H9 (cell line): ENCODE results near the gene SPRR2B. TPM values are rescaled to one million over a fixed set of nuclear protein-coding genes. Genes with fewer than 3 reads are reported as not detected.

Experiments used
- DNase-seq: peaks from one replicate; pipeline ENCODE4 v3.0.0-alpha.2; 2017
- H2AFZ ChIP-seq: one replicate; pipeline ENCODE4 v1.6.1; 2013; ENCODE audit warnings: mild to moderate bottlenecking, low read length, control low read depth, moderate library complexity
- H2AK5ac ChIP-seq: 2 replicates; pipeline ENCODE4 v1.6.1; 2013; ENCODE audit warnings: low read length, control low read depth, mixed read lengths; ENCODE audit not compliant: insufficient read length
- H2BK120ac ChIP-seq: one replicate; pipeline ENCODE4 v1.6.1; 2013; ENCODE audit warnings: low read depth, mild to moderate bottlenecking, low read length, control low read depth, inconsistent platforms; ENCODE audit not compliant: poor library complexity, severe bottlenecking
- H2BK12ac ChIP-seq: 2 replicates; pipeline ENCODE4 v1.6.1; 2013; ENCODE audit warnings: low read length, control low read depth, mixed read lengths, low read depth; ENCODE audit not compliant: insufficient read length
- H2BK15ac ChIP-seq: 2 replicates; pipeline ENCODE4 v1.6.1; 2013; ENCODE audit warnings: low read depth, low read length, control low read depth
- H2BK20ac ChIP-seq: one replicate; pipeline ENCODE4 v1.6.1; 2013; ENCODE audit warnings: low read depth, mild to moderate bottlenecking, low read length, control low read depth, inconsistent platforms; ENCODE audit not compliant: poor library complexity, severe bottlenecking
- H2BK5ac ChIP-seq: 2 replicates; pipeline ENCODE4 v1.6.1; 2013; ENCODE audit warnings: low read length, control low read depth, mixed read lengths; ENCODE audit not compliant: insufficient read length
- H3K14ac ChIP-seq: 2 replicates; pipeline ENCODE4 v1.6.1; 2013; ENCODE audit warnings: low read length, control low read depth; ENCODE audit not compliant: insufficient read depth
- H3K18ac ChIP-seq: 2 replicates; pipeline ENCODE4 v1.6.1; 2013; ENCODE audit warnings: low read depth, mild to moderate bottlenecking, mixed read lengths, low read length, control low read depth; ENCODE audit not compliant: insufficient read length
- H3K23ac ChIP-seq: 2 replicates; pipeline ENCODE4 v1.6.1; 2013; ENCODE audit warnings: low read length, control low read depth, mixed read lengths, low read depth; ENCODE audit not compliant: insufficient read length
- H3K23me2 ChIP-seq: 2 replicates; pipeline ENCODE4 v1.6.1; 2013; ENCODE audit warnings: low read depth, mild to moderate bottlenecking, mixed read lengths, low read length, control low read depth; ENCODE audit not compliant: insufficient read length, poor library complexity, severe bottlenecking
- H3K27ac ChIP-seq: 2 replicates; pipeline ENCODE4 v1.5.1; 2013; ENCODE audit warnings: low read length, control low read depth, mixed read lengths, low read depth; ENCODE audit not compliant: insufficient read length
- H3K27me3 ChIP-seq: 2 replicates; pipeline ENCODE4 v1.6.1; 2013; ENCODE audit warnings: low read length, control low read depth, inconsistent platforms; ENCODE audit not compliant: insufficient read depth
- H3K4ac ChIP-seq: 2 replicates; pipeline ENCODE4 v1.6.1; 2013; ENCODE audit warnings: low read depth, mild to moderate bottlenecking, control low read depth, inconsistent platforms, low read length, moderate library complexity
- H3K4me1 ChIP-seq: 2 replicates; pipeline ENCODE4 v1.6.1; 2013; ENCODE audit warnings: low read length, control low read depth, inconsistent platforms; ENCODE audit not compliant: insufficient read depth
- H3K4me2 ChIP-seq: 2 replicates; pipeline ENCODE4 v1.6.1; 2013; ENCODE audit warnings: low read length, control low read depth, mixed read lengths; ENCODE audit not compliant: insufficient read length, insufficient read depth
- H3K56ac ChIP-seq: 2 replicates; pipeline ENCODE4 v1.6.1; 2013; ENCODE audit warnings: low read depth, mild to moderate bottlenecking, mixed read lengths, low read length, control low read depth; ENCODE audit not compliant: insufficient read length
- H3K79me1 ChIP-seq: 2 replicates; pipeline ENCODE4 v1.6.1; 2013; ENCODE audit warnings: low read depth, mild to moderate bottlenecking, moderate library complexity, low read length, control low read depth, inconsistent platforms; ENCODE audit not compliant: insufficient read depth, poor library complexity, severe bottlenecking
- H3K79me2 ChIP-seq: 2 replicates; pipeline ENCODE4 v1.6.1; 2013; ENCODE audit warnings: low read length, control low read depth, inconsistent platforms; ENCODE audit not compliant: insufficient read depth
- H3K9ac ChIP-seq: 2 replicates; pipeline ENCODE4 v1.6.1; 2013; ENCODE audit warnings: low read length, control low read depth, mixed read lengths; ENCODE audit not compliant: insufficient read length; ENCODE audit errors: extremely low read depth
- H3K9me3 ChIP-seq: one replicate; pipeline ENCODE4 v1.6.1; 2013; ENCODE audit warnings: low read depth, low read length, inconsistent platforms; ENCODE audit not compliant: control insufficient read depth
- H3T11ph ChIP-seq: one replicate; pipeline ENCODE4 v1.6.1; 2013; ENCODE audit warnings: mild to moderate bottlenecking, low read length, control low read depth, inconsistent platforms
- H4K20me1 ChIP-seq: one replicate; pipeline ENCODE4 v1.6.1; 2013; ENCODE audit not compliant: control insufficient read depth, insufficient read length, insufficient read depth
- H4K5ac ChIP-seq: 2 replicates; pipeline ENCODE4 v1.6.1; 2013; ENCODE audit warnings: low read depth, mild to moderate bottlenecking, mixed read lengths, low read length, control low read depth; ENCODE audit not compliant: insufficient read length
- H4K8ac ChIP-seq: replicated peaks from 2 replicates; pipeline ENCODE4 v1.6.1; 2013; ENCODE audit warnings: low read length, control low read depth, mixed read lengths, low read depth; ENCODE audit not compliant: insufficient read length
- H4K91ac ChIP-seq: 2 replicates; pipeline ENCODE4 v1.6.1; 2013; ENCODE audit warnings: low read depth, mild to moderate bottlenecking, moderate library complexity, mixed read lengths, low read length, control low read depth; ENCODE audit not compliant: insufficient read length
- H3K27ac Mint-ChIP-seq, 3 experiments: 2 replicates in 2 of 3; 3 replicates in 1 of 3; pipeline ENCODE4 v1.8.0; 2020 to 2021; ENCODE audit warnings: mixed read lengths in 3 of 3, mild to moderate bottlenecking in 1 of 3, moderate library complexity in 1 of 3
- H3K27me3 Mint-ChIP-seq: 2 replicates; pipeline ENCODE4 v1.8.0; 2021; ENCODE audit warnings: low read depth, mild to moderate bottlenecking, moderate library complexity, mixed read lengths
- H3K36me3 Mint-ChIP-seq, 3 experiments: 2 replicates in 2 of 3; 3 replicates in 1 of 3; pipeline ENCODE4 v1.8.0; 2020 to 2021; ENCODE audit warnings: low read depth in 3 of 3, mixed read lengths in 3 of 3; ENCODE audit not compliant: insufficient read depth in 1 of 3
- H3K4me1 Mint-ChIP-seq, 2 experiments: 2 replicates each; pipeline ENCODE4 v1.8.0; 2020; ENCODE audit warnings: mixed read lengths in 2 of 2
- H3K4me3 Mint-ChIP-seq, 2 experiments: 2 replicates in 1 of 2; 3 replicates in 1 of 2; pipeline ENCODE4 v1.8.0; 2020 to 2021; ENCODE audit warnings: mild to moderate bottlenecking in 2 of 2, mixed read lengths in 2 of 2, moderate library complexity in 1 of 2
- H3K9me3 Mint-ChIP-seq, 2 experiments: 2 replicates in 1 of 2; 3 replicates in 1 of 2; pipeline ENCODE4 v1.8.0; 2020; ENCODE audit warnings: mild to moderate bottlenecking in 2 of 2, mixed read lengths in 2 of 2, moderate library complexity in 1 of 2
- CTCF ChIP-seq: fragments of 200-600 bp; sonication (generic); conservative IDR thresholded peaks from 3 replicates; pipeline ENCODE4 v1.8.0; 2021; ENCODE audit warnings: antibody characterized with exemption, mild to moderate bottlenecking
- total RNA-seq: library from RNA; stranded (reverse); gene quantifications from 2 replicates; pipeline ENCODE4 v1.2.1, GENCODE V29; 2021

SPRR2B gene
- total RNA-seq, 1 experiment from 2014 or later: not detected

GRCh38 chr1:153030895-153031294, 40.5 kb downstream of the SPRR2B start, which contains the start of gene SPRR1B:
Gene SPRR1B (plus strand): TSS chr1:153031203. CDS start chr1:153032346, 1,143 bp downstream.
- H2BK120ac ChIP-seq: no peak within 1 kb of the TSS
- no peak within 1 kb of the TSS for H2BK12ac ChIP-seq
- H3K23ac ChIP-seq: no peak within 1 kb of the TSS
- no peak within 1 kb of the TSS for H2BK20ac ChIP-seq
- no peak within 1 kb of the TSS for H3T11ph ChIP-seq
- no peak within 1 kb of the TSS for H4K5ac ChIP-seq
- no peak within 1 kb of the TSS for H3K9ac ChIP-seq
- no peaks in the 10 kb centered on the region for H3K79me2 ChIP-seq
- H3K14ac ChIP-seq: no peak within 1 kb of the TSS
- H3K27me3 Mint-ChIP-seq: no peaks in the 10 kb centered on the region
- H2BK5ac ChIP-seq: no peak within 1 kb of the TSS
- TF ChIP-seq CTCF: no peak
- H3K27ac ChIP-seq: no peak within 1 kb of the TSS
- H3K4me1 Mint-ChIP-seq: peaks cover 6 to 17% of the 10 kb centered on the region in 2 experiments
- H4K91ac ChIP-seq: no peak within 1 kb of the TSS
- H3K36me3 Mint-ChIP-seq: no peaks in the 10 kb centered on the region
- no peak within 1 kb of the TSS for H3K4ac ChIP-seq
- no peak within 1 kb of the TSS for H3K18ac ChIP-seq
- H3K79me1 ChIP-seq: no peaks in the 10 kb centered on the region
- no peak within 1 kb of the TSS for H2BK15ac ChIP-seq
- no peaks in the 10 kb centered on the region for H3K27me3 ChIP-seq
- no peaks in the 10 kb centered on the region for H4K20me1 ChIP-seq
- no peaks in the 10 kb centered on the region for H3K23me2 ChIP-seq
- H2AK5ac ChIP-seq: no peak within 1 kb of the TSS
- H3K27ac Mint-ChIP-seq: no peak within 1 kb of the TSS
- H3K9me3 ChIP-seq: no peaks in the 10 kb centered on the region
- no peak within 1 kb of the TSS for H3K4me3 Mint-ChIP-seq
- H3K9me3 Mint-ChIP-seq: no peaks in the 10 kb centered on the region; a peak in 2 of 5 replicates
- H3K4me2 ChIP-seq: no peak within 1 kb of the TSS
- H3K56ac ChIP-seq: no peak within 1 kb of the TSS
- DNase-seq: no peak
- H2AFZ ChIP-seq: no peak within 1 kb of the TSS
- peaks cover 3% of the 10 kb centered on the region; the same call in 1 of the 2 replicates for H3K4me1 ChIP-seq
- H4K8ac ChIP-seq: no peak within 1 kb of the TSS
